Sigmoid colon (tissue), 7 donors: ENCODE results near the gene CCDC158. TPM values are rescaled to one million over a fixed set of nuclear protein-coding genes. Genes with fewer than 3 reads are reported as not detected.

ENCODE experiments used
- DNase-seq: peaks from one replicate; pipeline ENCODE4 v3.0.0-alpha.2; 2019
- H3K27ac ChIP-seq, 4 donors: fragments of 200-600 bp; sonication (generic); one replicate each; pipeline ENCODE4 v1.5.1; 2016 to 2019; ENCODE audit warnings: mild to moderate bottlenecking in 1 of 4
- H3K27me3 ChIP-seq, 3 donors: fragments of 200-600 bp; sonication (generic); one replicate each; pipeline ENCODE4 v1.5.1; 2019; ENCODE audit warnings: mild to moderate bottlenecking in 1 of 3
- H3K36me3 ChIP-seq, 4 donors: fragments of 200-600 bp; sonication (generic); one replicate each; pipeline ENCODE4 v1.5.1; 2016 to 2019
- H3K4me1 ChIP-seq, 4 donors: fragments of 200-600 bp; sonication (generic); one replicate each; pipeline ENCODE4 v1.5.1; 2017 to 2019
- H3K4me3 ChIP-seq, 4 donors: fragments of 200-600 bp; sonication (generic); one replicate each; pipeline ENCODE4 v1.5.1; 2017 to 2019; ENCODE audit warnings: mild to moderate bottlenecking in 2 of 4, moderate library complexity in 1 of 4
- H3K9me3 ChIP-seq, 4 donors: fragments of 200-600 bp in 3 of 4; sonication (generic) in 3 of 4; one replicate each; pipeline versions ENCODE4 v1.5.1 to v1.6.1; 2013 to 2019
- EP300 ChIP-seq, 4 donors: sonication (generic); formaldehyde crosslinking; IDR thresholded peaks; one replicate each; pipeline ENCODE4 v1.6.1; 2017; ENCODE audit warnings: antibody characterized with exemption in 4 of 4
- POLR2A ChIP-seq, 2 donors: fragments of 450-650 bp; IDR thresholded peaks; one replicate each; pipeline ENCODE4 v1.6.1; 2016; ENCODE audit warnings: antibody characterized with exemption in 2 of 2, mild to moderate bottlenecking in 2 of 2, moderate library complexity in 2 of 2
- POLR2AphosphoS5 ChIP-seq, 4 donors: sonication (generic); formaldehyde crosslinking; IDR thresholded peaks; one replicate each; pipeline ENCODE4 v1.6.1; 2017; ENCODE audit warnings: antibody characterized with exemption in 4 of 4
- WGBS, 2 donors: extraction: QIAGEN DNeasy Blood & Tissue Kit; methylation state at CpG; one replicate each; pipeline ENCODE4 v1.1.7; 2013; 5-methylcytosine and 5-hydroxymethylcytosine counted together
- intact Hi-C: fragments of 100-400 bp; cut with DNase I; formaldehyde crosslinking; loops from one replicate; pipeline ENCODE4 v1.15.1; 2023
- polyA plus RNA-seq, 3 donors: library from polyadenylated mRNA; stranded (reverse); fragments of 200-250 nt; gene quantifications; one replicate each; pipeline ENCODE4 v1.2.3, GENCODE V29; 2013
- small RNA-seq, 3 donors: library from RNA; depleted of rRNA; stranded (forward); fragments of <200 nt; gene quantifications; one replicate each; pipeline ENCODE3, GENCODE V24; 2016
- total RNA-seq, 4 donors: library from RNA; depleted of rRNA; stranded (reverse); fragments of >200 nt; gene quantifications; one replicate each; pipeline ENCODE4 v1.1.0, GENCODE V29; 2016
- TF ChIP-seq, protein P1 (sequence below), 4 experiments: fragments of 450-650 bp in 3 of 4; fragments of 200-600 bp in 1 of 4; IDR thresholded peaks; one replicate each; pipeline ENCODE4 v1.5.1; 2016 to 2019; ENCODE audit warnings: antibody characterized with exemption in 4 of 4, mild to moderate bottlenecking in 3 of 4, moderate library complexity in 2 of 4
- donor health status: healthy with polysubstance abuse.
- donor health status: Bipolar disorder and iron deficiency.
- donor health status: healthy.

The CCDC158 gene
- total and polyA plus RNA-seq, 7 donors: 0.12 to 1.7 (median 0.62) TPM; not detected in 3

DNA sequence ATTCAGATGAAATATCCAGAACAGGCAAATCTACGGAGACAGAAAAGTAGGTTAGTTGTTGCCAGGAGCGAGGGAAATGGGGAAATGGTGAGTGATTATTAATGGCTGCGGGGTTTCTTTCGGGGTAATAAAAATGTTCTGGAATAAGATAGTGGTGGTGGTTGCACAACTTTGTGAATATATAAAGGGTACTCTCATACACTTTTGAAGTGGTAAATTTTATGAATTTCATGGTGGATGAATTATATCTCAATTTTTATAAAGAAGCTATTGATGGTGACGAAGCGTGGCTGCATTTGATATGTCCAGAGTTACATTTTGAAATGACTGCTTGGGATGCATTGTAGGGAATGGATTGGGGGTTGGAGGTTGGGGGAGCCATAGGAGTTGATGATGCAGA is 153.1 kb downstream of the CCDC158 start:
- TF ChIP-seq, protein P1, sequence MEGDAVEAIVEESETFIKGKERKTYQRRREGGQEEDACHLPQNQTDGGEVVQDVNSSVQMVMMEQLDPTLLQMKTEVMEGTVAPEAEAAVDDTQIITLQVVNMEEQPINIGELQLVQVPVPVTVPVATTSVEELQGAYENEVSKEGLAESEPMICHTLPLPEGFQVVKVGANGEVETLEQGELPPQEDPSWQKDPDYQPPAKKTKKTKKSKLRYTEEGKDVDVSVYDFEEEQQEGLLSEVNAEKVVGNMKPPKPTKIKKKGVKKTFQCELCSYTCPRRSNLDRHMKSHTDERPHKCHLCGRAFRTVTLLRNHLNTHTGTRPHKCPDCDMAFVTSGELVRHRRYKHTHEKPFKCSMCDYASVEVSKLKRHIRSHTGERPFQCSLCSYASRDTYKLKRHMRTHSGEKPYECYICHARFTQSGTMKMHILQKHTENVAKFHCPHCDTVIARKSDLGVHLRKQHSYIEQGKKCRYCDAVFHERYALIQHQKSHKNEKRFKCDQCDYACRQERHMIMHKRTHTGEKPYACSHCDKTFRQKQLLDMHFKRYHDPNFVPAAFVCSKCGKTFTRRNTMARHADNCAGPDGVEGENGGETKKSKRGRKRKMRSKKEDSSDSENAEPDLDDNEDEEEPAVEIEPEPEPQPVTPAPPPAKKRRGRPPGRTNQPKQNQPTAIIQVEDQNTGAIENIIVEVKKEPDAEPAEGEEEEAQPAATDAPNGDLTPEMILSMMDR (IDR thresholded peaks at IDR 0.05): no peak
- TF ChIP-seq POLR2AphosphoS5 (IDR thresholded peaks at IDR 0.05): no peak
- TF ChIP-seq EP300 (IDR thresholded peaks at IDR 0.05): no peak
- Histone ChIP-seq H3K36me3 (peaks cover 0 to 24% (median 0%) of the 10 kb centered on the region in 4 donors), H3K27me3 (no peaks in the 10 kb centered on the region), H3K27ac (no peak overlapping the region), H3K4me3 (no peak overlapping the region), H3K9me3 (no peaks in the 10 kb centered on the region), H3K4me1 (no peaks in the 10 kb centered on the region)
- WGBS, 2 donors: 95 to 97% methylated on average over 6 of the region's 6 CpGs
- DNase-seq: no peak
- intact Hi-C loops: no loop called here

DNA sequence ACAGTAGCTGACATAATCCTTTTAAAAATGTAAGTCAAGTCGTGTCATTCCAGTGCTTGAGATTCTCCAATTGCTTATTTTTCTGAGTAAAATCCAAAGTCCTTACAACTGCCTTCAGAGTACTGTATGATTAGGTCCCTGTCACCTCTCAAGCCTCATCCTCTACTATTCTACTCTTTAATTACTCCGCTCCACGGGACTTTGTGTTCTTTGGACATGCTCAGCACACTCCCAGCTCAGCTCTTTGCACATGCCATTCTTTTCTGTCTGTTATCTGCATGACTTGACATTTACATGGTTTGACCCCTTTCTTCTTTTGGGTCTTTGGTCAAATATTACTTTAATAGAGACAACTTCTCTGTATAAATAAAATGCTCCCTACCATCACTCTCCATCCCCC is 154.3 kb downstream of the CCDC158 start:
- intact Hi-C loops: no loop called here
- no peaks in the 10 kb centered on the region for H3K27me3 ChIP-seq
- no peak overlapping the region for H3K27ac ChIP-seq

DNA sequence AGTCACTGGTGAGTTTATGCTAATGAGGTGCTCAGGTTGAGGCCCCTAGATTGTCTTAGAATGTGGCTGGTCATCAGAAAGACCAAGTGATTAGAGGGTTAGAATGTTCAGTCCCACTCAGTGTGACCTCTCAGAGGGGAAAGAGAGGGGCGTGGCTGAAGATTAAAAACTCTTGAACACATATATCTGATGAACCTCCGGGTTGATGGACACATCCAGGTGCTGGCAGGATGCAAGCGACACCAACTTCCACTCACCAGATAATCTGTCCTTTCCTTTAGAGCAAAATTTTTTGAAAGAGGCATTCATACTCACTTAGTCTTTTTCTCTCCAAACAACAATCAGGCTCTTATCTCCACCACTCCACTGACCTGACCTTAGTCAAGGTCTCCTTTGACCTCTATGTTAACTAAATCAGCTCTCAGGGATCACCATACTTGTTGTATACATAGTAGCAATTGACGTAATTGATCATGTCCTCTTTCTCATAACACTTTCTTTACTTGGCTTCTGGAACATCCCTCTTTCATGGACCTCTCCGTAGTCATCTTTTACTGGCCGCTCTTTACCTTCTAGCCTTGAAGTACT is 155.2 kb downstream of the CCDC158 start:
- no peak for DNase-seq
- TF ChIP-seq POLR2A (IDR thresholded peaks at IDR 0.05): no peak
- TF ChIP-seq POLR2AphosphoS5 (IDR thresholded peaks at IDR 0.05): no peak
- TF ChIP-seq, protein P1 (IDR thresholded peaks at IDR 0.05): no peak
- no peak for TF ChIP-seq EP300 (IDR thresholded peaks at IDR 0.05)
- 93 to 94% methylated on average over 6 of the region's 6 CpGs for WGBS, 2 donors
- Histone ChIP-seq H3K4me1 (no peaks in the 10 kb centered on the region), H3K9me3 (no peaks in the 10 kb centered on the region), H3K27me3 (no peaks in the 10 kb centered on the region), H3K36me3 (peaks cover 0 to 24% (median 0%) of the 10 kb centered on the region in 4 donors), H3K4me3 (no peak overlapping the region), H3K27ac (no peak overlapping the region)
- intact Hi-C loops: no loop called here

More for the DNA sequence above, 154.3 kb downstream of the CCDC158 start:
- DNase-seq: no peak
- H3K4me1 ChIP-seq: no peaks in the 10 kb centered on the region
- 75 to 78% methylated on average over 3 of the region's 3 CpGs for WGBS, 2 donors
- TF ChIP-seq POLR2AphosphoS5 (IDR thresholded peaks at IDR 0.05) (no peak), POLR2A (IDR thresholded peaks at IDR 0.05) (no peak), EP300 (IDR thresholded peaks at IDR 0.05) (no peak)
- TF ChIP-seq, protein P1 (IDR thresholded peaks at IDR 0.05): no peak
- H3K9me3 ChIP-seq: no peaks in the 10 kb centered on the region
- no peak overlapping the region for H3K4me3 ChIP-seq
- H3K36me3 ChIP-seq: peaks cover 0 to 24% (median 0%) of the 10 kb centered on the region in 4 donors

Small RNA genes within 50 kb of the gene (small RNA-seq; reads per million reads assigned to genes)
- gene RF00278 (0 reads per million in 3 donors), gene RNU6-1000P (0 reads per million in 3 donors)

Other genes with a start within 250 kb of the CCDC158 start
- gene SCARB2, start 207.3 kb downstream of the CCDC158 start, total RNA-seq: 100 to 1,000 TPM; 119 to 160 (median 141) TPM
- 10 to 100 TPM; 29.4 to 73.1 (median 38.6) TPM for gene SCARB2, start 207.3 kb downstream of the CCDC158 start, polyA plus RNA-seq
- 1 to 10 TPM; 1.7 to 3.3 (median 2.0) TPM for gene FAM47E, start 169.4 kb downstream of the CCDC158 start, total RNA-seq
- 1 to 10 TPM; 2.6 to 6.0 (median 5.4) TPM for gene FAM47E, start 169.4 kb downstream of the CCDC158 start, polyA plus RNA-seq
- 10 to 100 TPM; 11.0 to 17.1 (median 15.3) TPM for gene STBD1, start 114.4 kb downstream of the CCDC158 start, total RNA-seq
- 1 to 10 TPM; 6.0 to 8.8 (median 7.8) TPM for gene STBD1, start 114.4 kb downstream of the CCDC158 start, polyA plus RNA-seq
- gene SHROOM3, start 14.1 kb upstream of the CCDC158 start, total RNA-seq: 10 to 100 TPM in 2 of 4 donors, 1 to 10 TPM in 2; 5.1 to 57.4 (median 13.3) TPM
- 10 to 100 TPM; 28.2 to 71.0 (median 63.6) TPM for gene SHROOM3, start 14.1 kb upstream of the CCDC158 start, polyA plus RNA-seq